ENCODE data around the gene BAG3.
"Not testable (repeated sequence)": the region's sequence is repeated elsewhere in the genome, so short reads cannot be mapped to it uniquely, and the experiment has no call there.

BAG3 gene

DNA sequence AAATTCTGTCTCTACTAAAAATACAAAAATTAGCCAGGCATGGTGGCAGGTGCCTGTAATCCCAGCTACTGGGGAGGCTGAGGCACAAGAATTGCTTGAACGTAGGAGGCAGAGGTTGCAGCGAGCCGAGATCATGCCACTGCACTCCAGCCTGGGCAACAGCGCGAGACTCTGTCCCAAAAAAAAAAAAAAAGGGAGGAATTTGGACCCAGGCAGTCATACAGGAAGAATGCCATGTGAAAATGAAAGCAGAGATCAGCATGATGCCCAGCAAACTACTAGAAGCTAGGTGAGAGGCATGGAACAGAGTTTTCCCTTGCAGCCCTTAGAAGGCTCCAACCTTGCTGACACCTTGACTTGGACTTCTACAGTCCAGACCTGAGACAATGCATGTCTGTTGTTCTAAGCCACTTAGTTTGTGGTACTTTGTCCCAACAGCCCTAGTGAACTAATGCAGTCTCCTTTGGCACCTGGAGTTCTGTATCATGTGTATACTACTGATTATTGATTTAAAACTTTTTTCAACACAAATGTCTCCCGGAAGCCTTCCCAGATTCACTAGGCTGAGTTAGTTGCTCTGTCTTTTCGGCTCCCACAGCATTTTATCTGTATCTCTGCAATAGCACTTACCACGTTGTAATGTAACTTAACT lies 10.2 kb upstream of the BAG3 start:
- no peak for DNase-seq

DNA sequence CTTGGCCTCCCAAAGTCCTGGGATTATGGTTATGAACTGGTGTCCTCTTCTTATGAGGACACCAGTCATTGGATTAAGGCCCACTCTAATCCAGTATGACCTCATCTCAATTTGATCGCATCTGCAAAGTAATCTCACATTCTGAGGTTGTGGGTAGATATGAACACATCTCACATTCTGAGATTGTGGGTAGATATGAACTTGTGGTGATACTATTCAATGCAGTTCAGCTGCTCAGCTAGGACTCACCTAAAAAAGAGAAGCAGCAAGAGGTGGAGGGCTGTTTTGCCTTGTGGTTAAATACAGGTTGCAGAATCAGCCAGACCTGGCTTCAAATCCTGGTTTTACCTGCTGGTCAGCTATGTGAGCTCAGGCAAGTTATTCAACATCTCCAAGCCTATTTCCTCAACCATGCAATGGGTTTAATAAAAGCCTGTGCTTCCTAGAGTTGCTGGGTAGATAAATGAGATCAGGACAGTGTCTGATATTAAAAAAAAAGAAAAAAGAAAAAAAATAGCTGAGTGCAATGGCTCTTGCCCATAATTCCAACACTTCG lies 8.5 kb upstream of the BAG3 start:
- no peak for DNase-seq

DNA sequence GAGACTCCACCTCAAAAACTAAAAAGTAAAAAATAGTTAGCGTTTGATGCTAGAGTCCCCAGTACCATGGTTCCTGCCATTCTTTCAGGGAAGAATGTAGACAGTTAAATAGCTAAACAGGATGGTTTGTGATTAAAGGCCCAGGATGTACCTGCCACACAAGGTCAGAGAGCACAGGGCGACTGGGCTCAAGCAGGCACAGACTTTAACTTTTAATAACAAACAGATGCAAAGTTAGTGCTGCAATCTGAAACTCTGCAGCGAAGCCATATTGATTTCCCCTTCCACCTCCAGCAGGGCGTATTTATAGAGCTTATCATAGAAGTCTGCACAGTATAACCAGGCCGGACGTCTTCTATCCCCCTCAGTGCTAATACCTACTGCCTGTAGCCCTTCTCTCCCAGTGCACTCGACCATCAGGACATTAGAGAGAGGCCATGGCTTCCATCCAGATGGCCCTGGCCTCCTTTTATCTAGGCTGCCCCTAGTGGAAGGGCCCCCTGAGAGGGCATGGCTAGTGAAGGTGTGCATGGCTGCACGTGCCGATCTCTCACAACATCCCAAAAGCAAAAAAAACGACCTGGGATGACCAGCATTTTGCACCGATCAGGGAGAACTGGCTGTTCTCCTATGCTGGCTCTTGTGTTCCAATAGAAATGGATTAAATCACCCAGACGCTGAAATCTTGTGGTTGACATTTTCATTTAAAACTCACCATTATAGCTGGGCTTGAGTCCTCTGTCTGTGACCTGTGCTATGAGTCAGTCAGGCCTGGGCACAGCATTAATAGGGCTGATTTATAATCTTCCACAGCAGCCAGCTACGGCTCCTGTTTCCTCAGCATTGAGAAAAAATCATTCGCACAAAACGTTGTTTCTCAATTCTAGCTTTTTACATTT lies 7.6 kb upstream of the BAG3 start:
- DNase-seq, result no peak

DNA sequence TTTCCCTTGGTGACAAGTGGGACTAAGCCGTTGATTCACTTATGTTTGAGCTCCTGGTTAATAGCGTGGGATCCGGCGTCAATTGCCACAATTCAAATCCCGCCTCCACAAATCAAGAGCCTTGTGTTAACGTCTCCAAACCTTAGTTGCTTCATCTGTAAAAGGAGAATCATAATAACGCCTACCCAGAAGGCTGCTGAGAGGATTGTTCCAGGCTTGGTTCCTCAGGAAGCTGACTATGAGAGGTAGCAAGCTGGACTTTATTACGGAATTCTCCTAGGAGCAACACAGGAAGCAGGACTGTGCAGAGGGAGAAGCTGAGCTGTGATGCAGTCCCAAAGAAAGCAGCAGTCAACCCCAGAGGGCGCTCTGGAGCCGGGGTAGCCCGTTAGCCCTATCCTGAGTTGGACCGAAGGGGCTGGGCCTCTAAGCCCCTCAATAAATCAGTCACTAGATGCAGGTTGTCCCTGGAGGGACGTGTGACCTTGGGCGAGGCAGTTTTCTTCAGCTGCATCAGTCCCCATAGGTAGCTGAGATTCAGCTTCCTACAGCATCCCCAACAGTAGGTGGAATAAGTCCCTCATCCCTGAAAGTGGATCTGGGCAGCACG lies 6.9 kb upstream of the BAG3 start:
- DNase-seq, result no peak

DNA sequence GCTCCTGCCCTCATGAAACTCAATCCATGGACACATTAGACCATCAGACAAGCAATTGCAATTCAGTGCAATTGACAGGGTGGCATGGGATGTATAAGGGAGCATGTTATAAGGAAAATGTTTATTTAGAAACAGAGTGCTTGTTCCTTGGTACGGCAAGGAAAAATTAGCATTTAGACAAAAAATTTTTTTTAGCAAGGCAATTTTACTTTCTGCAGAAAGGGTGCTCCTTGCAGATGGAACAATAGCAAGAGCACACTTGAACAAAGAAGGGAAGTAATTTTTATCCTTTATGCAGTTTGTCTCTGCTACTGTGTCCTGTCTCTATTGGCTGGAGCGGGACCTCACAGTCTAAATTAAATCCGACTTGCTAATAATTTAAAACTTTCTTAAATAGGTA lies 6.2 kb upstream of the BAG3 start:
- DNase-seq, result no peak

DNA sequence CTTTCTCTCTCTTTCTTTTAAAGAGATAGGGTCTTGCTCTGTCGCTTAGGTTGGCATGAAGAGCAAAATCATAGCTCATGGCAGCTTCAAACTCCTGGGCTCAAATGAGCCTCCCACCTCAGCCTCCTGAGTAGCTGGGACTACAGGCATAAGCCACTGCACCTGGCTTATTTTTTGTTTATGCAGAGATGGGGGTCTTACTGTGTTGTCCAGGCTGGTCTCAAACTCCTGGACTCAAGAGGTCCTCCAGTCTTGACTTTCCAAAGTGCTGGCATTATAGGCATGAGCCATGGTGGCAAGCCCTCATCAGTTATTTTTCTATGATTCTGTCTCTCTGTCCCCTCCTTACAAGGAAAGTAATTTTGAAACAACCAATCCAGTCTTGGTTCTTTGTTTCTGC lies 1.1 kb upstream of the BAG3 start:
- no peak for DNase-seq

DNA sequence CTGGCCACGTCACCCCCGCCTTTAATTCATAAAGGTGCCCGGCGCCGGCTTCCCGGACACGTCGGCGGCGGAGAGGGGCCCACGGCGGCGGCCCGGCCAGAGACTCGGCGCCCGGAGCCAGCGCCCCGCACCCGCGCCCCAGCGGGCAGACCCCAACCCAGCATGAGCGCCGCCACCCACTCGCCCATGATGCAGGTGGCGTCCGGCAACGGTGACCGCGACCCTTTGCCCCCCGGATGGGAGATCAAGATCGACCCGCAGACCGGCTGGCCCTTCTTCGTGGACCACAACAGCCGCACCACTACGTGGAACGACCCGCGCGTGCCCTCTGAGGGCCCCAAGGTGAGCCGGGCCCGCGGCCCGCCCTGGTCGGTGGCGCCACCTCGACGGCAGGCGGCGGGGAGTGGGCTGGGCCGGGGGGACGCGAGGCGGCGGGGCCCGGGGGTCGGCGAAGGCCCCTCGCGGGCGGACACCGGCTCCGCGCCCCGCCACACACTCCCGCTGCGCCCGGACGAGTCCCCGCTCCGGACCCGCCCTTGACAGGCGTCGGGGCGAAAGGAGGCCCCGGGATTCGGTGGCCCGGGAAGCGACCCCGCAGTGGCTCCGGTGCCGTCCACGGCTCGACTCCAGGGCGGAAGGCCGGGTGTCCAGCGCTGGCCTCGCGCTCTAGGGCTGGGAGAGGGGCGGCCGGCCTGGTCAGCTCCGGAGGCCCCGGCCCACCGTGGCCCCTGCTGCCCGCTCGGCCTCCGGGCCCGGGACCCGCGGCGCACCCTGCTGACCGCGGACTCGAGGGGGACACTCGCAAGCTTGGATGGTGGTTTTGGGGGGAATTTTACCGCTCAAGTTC lies 557 bp downstream of the BAG3 start:
- no peak for DNase-seq

DNA sequence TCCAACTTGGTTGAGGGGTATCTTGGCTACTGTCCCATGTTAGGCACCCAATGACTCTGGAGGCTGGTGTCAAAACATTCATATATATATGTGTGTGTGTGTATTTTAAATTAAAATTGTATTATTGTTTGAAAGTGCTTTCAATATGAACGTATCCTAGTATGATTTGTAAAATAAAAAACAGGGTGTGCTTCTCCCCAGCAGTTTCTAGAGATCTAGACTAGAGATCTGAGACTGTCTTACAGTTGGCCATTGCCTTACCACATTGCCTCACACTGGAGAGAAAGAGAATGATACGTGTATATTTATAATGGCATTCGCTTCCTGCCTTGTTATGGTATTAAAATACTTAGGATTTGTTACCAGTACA lies 1.2 kb downstream of the BAG3 start:
- DNase-seq, result peak; percentile 49

DNA sequence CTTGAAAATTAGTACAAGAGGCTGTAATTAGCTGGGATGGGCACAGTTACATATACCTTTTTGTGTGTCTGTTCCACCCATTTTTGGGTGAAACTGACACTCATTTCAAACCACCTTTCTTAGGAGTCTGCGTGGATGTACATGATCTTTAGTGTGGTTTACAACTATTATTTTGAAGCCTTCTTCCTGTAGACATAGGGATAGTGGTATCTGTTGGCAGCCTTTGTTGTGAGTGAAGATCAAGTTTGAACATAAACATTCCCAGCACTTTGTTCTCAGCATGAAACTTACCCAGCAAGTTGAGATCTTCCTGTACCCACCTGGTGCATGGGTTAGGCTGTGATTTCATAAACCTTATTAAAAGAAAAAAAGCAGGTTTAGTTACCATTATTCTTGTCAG lies 2.0 kb downstream of the BAG3 start:
- no peak for DNase-seq

DNA sequence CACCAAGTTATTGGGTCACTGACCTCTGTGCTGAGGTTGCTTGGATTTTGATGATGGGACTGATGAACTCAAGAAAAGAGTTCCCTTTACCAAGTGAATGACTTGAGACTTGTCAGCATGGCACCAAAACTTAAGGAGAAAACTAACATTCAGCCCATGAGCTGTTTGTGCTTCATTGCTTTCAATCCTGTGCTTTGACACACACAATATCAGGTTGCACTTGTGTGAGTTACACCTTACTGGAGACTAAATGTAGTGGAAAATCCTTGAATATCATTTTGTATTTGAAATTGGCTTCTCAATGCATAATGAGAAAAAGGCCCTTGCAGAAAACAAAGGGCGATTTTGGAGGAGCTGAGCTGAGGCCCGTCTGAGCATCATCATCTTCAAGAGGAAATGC lies 2.7 kb downstream of the BAG3 start:
- DNase-seq, result no peak

DNA sequence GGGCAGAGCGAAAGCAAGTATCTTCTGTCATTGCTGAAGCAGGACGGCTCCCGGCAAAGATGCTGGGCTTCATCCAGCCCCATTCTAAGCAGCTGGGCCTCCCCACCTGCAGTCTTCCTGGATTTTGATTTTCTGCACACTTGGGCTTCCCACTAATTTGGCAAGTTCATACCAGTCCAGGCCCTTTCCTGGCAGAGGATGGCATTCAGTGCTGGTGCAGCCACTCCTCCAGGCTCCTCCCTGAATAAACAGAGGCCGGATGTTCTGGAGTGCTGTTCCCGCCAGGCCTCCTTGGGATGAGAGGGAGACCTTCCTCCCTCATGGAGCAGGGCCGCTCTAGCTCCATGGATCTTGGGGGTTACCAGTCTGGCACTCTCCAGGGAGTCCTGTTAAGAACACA lies 3.4 kb downstream of the BAG3 start:
- DNase-seq, result no peak

DNA sequence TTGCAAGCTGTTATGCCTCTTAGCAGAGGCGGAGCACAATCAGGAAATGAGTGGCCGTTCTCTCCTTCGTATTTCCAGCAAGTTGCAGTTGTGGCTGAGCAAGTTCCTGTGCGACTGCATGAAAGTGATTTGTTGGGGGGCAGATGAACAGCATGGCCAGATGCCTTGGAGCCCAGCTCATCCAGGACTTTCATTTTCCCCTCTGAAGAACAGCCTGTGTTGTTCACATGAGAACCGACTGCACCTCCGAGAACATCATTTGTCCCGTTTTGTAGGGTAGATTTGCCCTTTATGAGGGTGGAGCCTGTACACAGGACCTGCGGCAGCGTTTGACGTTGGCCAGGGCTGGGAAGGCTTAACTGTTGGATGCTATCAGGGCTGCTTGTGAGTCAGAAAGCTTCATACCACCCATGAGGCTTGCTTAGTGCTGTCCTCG lies 4.4 kb downstream of the BAG3 start:
- DNase-seq, result no peak

DNA sequence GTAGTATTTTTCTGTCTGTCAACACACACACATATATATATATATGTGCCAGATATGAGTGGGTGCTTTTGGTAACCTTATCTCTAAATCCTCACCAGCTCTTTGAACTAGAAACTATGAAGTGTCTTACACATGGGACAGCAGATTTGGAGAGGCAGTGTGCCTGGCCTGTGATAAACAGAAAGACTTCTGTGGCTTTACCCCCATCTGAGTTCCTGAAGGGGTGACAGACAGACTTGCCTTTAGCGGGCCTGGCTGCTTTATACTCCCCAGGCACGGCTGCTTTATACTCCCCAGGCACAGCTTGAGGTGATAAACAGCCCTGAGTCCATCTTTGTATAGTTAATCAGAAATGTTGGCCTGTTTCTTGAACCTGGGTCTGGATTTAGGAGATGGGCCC lies 5.6 kb downstream of the BAG3 start:
- DNase-seq, result no peak

DNA sequence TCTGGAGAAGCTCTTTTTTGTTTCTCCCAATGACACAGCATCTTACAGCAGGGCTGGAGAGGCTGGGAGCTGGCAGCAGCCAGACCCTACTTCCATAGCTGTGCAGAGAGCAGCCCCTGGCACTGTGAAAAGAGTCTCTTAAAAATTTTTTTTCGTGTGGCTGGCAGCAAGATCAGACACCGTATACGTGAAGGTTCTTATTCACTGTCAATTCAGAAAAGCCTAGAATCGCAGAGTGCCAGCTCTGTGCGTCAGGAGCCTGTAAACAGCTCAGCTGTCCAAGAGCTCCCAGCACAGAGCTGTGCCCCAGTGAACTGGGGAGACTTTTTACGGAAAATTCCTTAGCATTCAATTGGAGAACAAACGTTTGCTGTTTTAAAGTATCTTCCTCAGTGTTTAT lies 6.5 kb downstream of the BAG3 start:
- DNase-seq, result no peak

DNA sequence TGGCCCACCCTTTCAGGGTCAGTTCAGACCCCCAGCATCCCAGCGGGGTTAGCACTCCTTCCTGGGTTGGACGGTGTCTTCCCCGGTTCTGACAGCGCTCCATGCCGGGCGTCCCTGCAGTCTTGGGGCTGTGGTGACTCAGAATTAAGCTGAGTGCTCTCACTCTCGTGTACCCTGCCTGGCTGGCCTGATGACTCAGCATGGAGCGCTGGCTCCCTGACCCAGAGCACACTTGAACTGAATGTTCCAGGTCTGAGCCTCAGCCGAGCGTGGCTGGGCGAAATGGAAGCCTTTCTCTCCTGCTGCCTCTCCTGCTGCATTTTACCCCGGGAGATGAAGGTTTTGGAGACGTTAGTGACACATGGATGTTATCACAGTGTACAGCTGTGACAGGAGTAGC lies 7.1 kb downstream of the BAG3 start:
- peak; percentile 86 for DNase-seq

DNA sequence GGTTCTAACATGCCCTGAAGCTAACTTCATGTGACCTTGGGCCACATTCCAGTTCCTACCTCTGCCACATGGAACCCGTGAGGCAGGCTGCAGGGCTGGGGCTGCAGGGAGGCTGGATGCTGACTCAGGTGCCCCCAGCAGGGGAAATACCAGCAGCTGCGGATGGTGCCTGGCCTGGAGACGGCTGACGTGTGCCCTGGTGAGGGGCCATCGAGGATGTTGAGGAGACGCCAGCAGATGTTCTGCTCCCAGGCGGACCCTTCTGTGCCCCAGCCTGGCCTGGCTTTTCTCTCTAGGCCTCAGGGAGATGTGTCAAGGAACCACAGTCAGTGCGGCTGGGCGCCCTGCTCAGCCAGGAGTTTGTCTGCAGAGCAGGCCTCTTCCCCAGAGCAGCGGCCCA lies 8.8 kb downstream of the BAG3 start:
- DNase-seq, result no peak

DNA sequence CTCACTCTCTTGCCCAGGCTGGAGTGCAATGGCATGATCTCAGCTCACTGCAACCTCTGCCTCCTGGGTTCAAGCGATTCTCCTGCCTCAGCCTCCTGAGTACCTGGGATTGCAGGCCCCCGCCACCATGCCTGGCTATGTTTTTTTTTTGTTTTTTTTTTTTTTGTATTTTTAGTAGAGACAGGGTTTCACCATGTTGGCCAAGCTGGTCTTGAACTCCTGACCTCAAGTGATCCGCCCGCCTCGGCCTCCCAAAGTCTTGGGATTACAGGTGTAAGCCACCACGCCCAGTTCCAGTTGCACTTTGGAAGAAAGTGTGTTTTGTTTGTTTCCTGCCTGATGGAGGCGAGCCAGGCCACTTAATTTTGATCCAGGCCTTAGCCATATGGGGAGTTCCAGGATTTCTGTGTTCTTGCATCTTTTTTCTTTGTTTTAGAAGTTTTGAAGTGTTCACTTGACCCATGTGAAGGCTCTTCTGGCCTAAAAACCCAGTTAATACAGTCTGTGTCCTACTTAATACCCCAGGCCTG lies 11.0 kb downstream of the BAG3 start:
- not testable (repeated sequence) for DNase-seq

DNA sequence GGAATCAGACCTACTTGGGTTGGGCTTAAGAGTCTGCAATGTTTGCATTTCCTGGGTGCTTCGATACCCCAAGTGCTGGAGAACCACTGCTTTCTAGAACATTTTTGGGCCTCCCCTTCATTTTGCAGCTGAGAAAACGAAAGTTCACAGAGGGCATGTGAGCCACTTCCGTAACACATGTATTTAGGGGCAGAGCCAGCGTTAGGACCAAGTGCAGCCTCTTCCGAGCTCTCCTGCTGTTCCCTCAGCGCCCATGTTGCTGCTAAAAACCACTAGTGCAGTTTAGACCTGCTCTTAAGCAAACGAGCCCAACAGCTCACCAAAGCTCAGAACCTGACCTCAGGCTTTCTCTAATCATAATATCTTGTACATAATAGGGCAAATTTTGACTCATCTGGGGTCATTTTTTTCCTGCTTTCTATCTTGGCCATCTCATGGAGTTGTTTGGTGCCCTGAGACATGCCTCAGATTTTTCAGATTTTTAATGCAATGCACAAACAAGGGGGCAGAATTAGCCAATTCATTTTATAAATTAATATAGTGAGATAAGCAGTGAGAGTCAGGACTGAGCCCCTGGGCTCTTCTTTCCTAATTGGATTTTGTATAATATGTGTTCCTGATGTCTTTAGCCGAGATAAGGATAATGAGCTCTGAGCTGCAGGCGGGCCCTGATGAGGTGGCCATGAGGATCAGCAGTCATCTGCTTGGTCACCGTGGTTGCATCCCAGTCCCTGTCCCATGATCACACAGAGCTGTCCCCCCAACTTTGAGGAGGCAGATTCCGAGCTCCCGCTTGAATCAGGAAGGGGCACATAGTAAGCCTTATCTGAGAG lies 12.9 kb downstream of the BAG3 start:
- DNase-seq, result no peak

DNA sequence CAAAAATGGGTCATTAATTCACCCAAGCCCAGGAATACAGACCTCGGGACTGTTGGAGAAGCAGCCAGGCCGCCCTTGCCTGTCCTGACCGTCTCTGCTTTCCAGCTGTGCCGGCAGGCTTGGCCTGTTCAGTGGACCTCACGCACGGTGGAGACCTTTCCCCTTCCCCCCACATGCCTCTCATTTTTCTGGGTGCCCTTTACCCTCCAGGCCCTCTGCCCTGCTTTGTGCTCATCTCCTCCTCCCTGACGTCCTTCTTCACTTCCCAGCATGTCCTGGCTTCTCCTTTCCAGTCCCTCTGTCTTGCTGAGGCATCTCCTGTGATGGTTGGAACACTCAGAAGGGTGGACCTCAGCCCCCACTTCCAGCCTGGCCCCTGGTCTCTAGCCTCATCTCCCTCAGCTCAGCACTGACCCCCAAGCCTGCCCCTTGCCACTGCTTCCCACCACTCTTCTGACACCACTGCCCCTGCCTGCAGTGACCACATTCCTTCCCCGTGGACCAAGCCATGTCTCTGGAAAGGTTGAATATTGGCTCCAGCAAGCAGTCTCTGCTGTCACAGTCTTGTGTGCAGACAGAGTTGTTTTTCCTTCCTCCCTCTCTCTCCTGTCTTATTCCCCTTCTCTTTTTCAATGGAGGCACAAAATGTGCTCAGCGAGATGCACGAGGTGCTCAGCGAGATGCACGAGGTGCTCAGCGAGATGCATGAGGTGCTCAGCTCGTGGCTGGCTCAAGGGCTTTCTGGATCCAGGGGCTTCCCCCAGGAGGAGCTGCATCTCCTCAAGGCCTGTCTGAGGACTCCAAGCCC lies 14.9 kb downstream of the BAG3 start:
- no peak for DNase-seq

DNA sequence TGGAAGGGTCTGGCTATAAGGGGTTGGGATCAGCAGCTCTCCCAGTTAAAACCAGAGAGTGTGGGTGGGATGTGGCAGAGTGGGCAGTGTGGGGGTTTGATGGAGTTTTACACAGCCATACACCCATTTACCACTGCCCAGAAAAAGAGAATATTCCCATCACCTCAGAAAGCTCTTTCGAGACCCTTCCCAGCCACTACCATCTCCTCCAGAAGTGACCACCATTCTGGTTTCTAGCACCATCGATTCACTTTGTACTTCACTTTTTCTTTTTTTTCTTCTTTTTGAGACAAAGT lies 15.5 kb downstream of the BAG3 start:
- DNase-seq, result no peak

Measured in amniotic stem cell (primary cell).